Measurements from ENCODE around the gene PPP6R2.
"Not testable (repeated sequence)": the region's sequence is repeated elsewhere in the genome, so short reads cannot be mapped to it uniquely, and the experiment has no call there.

The PPP6R2 gene

GRCh38 chr22:50346470-50346869 lies 3.3 kb downstream of the PPP6R2 start:
- DNase-seq: no peak

- no peak for DNase-seq
These were observed 4.0 kb downstream of the PPP6R2 start for GRCh38 chr22:50347157-50347556.

- no peak for DNase-seq
These were observed 4.9 kb downstream of the PPP6R2 start for GRCh38 chr22:50348058-50348457.

GRCh38 chr22:50356186-50356585 lies 13.1 kb downstream of the PPP6R2 start:
- no peak for DNase-seq

- DNase-seq: no peak
These were observed 14.1 kb downstream of the PPP6R2 start for GRCh38 chr22:50357222-50357621.

GRCh38 chr22:50357756-50358155 lies 14.6 kb downstream of the PPP6R2 start:
- DNase-seq: no peak

- DNase-seq: no peak
These were observed 17.5 kb downstream of the PPP6R2 start for GRCh38 chr22:50360578-50360977.

- no peak for DNase-seq
These were observed 18.1 kb downstream of the PPP6R2 start for GRCh38 chr22:50361222-50361621.

- no peak for DNase-seq
These were observed 18.6 kb downstream of the PPP6R2 start for GRCh38 chr22:50361688-50362087.

- DNase-seq: no peak
These were observed 20.2 kb downstream of the PPP6R2 start for GRCh38 chr22:50363166-50363802.

- not testable (repeated sequence) for DNase-seq
These were observed 20.7 kb downstream of the PPP6R2 start for GRCh38 chr22:50363803-50364194.

GRCh38 chr22:50367778-50368500 lies 24.8 kb downstream of the PPP6R2 start:
- no peak for DNase-seq

GRCh38 chr22:50371101-50371648 lies 28.0 kb downstream of the PPP6R2 start:
- no peak for DNase-seq

- DNase-seq: no peak
These were observed 33.0 kb downstream of the PPP6R2 start for GRCh38 chr22:50376085-50376651.

GRCh38 chr22:50381021-50381555 lies 38.0 kb downstream of the PPP6R2 start:
- not testable (repeated sequence) for DNase-seq

- DNase-seq: no peak
These were observed 53.7 kb downstream of the PPP6R2 start for GRCh38 chr22:50396751-50397370.

GRCh38 chr22:50397371-50398060 lies 54.4 kb downstream of the PPP6R2 start:
- not testable (repeated sequence) for DNase-seq

- peak; percentile 69 for DNase-seq
These were observed 55.9 kb downstream of the PPP6R2 start for GRCh38 chr22:50398831-50399648.

GRCh38 chr22:50399751-50400331 lies 56.7 kb downstream of the PPP6R2 start:
- peak; percentile 21 for DNase-seq

- DNase-seq: no peak
These were observed 57.3 kb downstream of the PPP6R2 start for GRCh38 chr22:50400406-50400805.

- DNase-seq: no peak
These were observed 57.8 kb downstream of the PPP6R2 start for GRCh38 chr22:50400931-50401330.

Data from NCI-H1105 treated with DMSO at 0.1 percent for 48 hours (cell line).